Islet precursor cell (in vitro differentiated cells): ENCODE measurements around the gene THBS4.

ENCODE experiments used
- DNase-seq: peaks from one replicate; pipeline ENCODE4 v3.0.0-alpha.2; 2018

THBS4 gene

DNA sequence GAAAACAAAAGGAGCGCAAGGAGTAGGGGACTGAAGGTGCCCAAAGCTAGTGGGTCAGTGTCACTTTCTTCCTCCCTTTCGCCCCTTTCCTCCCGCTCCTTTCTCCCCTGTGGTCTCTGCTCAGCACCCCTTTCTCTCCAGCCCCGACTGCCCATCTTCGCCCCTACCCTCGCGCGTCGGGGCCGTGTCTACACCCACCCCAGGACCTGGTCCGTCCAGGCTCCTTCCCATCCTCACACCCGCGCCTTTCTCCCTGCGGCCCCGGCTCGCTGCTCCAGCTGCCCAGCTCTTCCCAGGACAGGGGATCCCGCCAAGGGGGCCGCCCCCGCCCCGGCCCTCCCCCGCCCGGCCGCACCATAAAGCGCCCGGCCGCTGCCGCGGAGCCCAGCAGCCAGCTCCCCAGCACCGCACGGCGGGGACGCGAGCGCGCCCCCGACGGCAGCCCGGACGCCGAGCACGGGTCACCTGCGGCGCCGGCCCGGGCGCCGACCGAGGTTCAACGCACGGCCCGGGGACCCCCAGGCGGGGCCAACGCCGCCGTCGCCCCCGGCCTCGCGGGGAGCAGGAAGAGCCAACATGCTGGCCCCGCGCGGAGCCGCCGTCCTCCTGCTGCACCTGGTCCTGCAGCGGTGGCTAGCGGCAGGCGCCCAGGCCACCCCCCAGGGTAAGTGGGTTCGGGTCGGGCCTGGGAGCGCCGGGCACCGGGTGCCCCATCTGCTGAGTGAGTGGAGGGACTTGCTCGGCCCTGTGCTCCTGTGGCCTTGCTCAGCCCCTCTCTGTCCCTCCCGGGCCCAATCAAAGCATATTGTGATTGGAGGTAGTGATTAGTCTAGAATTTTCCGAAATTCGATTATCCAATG lies at the start of gene THBS4:
Gene THBS4, plus strand, starts transcription at position 387 of the 860 bp plus-strand sequence. Its CDS starts 190 bp downstream, at position 577.
- DNase-seq: no peak

- DNase-seq: no peak
These were observed 48.9 kb upstream of the THBS4 start for GRCh38 chr5:79986260-79986659.

DNA sequence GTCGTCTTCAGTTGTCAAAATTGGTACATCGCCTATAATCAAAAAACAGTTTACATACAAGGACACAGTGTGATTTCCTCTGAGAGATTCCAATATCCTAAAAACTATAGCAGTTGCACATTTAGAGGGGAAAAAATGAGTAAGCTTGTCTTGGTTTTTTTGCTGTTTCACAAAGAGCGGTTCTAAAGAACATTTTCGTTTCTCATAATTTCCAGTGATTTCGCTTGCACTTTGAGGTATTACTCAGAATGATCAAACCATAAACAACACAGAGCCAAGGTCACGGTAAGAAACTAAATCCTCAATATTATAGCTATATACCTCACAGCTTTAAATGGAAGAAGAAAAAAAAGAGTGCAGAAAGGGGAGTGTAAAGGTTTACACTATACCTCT lies 44.9 kb upstream of the THBS4 start:
- no peak for DNase-seq

DNA sequence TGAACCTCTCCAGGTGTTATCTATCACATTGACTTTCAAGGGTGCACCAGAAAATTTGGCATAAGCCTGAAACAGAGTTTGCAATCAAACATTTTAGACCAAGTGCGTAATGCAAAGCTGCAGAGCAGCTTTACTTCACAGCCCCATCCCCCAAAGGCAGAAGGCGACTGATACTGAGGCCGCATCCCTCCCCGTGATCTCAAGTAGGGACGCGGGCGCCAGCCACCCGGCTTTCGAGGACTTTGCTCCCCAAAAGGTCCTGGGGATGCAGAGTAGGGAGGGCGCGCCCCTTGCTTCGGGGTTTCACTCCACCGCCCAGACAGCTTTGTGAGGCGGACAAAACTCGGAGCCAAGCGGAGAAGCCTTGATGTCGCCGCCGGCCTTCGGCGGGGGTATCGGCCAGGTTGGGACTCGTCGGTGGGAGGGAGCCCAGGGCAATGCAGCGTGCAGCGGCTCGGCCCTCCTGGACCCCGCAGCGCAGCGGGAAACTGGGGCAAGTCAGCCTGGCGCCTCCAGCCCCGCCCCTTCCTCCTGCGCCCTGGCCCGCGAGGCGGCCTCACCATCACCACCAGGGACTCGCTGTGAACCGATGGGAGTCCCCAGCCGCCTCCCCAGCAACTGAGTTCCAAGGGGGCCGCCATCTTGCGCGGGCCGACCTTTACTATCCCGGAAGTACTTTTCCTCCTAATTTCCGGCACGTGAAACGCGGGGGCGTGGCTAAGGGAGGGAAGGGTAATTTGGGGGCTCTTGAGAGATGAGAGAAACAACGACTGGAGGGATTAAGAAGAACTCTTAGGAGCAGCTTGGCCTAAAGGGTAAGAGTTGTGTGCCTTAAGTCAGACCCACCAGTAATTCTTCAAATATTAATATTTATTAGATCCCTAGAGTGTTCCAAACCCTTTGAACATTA lies 44.3 kb upstream of the THBS4 start, which contains the start of gene MTX3:
Gene MTX3, minus strand, starts transcription at position 665 of the 910 bp plus-strand sequence. Its CDS starts 24 bp downstream, at position 641.
- peak; percentile 93 for DNase-seq

GRCh38 chr5:79992891-79993657 lies 42.1 kb upstream of the THBS4 start:
- DNase-seq: no peak

GRCh38 chr5:79999722-80000121 lies 35.4 kb upstream of the THBS4 start:
- no peak for DNase-seq

- no peak for DNase-seq
These were observed 32.5 kb upstream of the THBS4 start for GRCh38 chr5:80002677-80003076.

DNA sequence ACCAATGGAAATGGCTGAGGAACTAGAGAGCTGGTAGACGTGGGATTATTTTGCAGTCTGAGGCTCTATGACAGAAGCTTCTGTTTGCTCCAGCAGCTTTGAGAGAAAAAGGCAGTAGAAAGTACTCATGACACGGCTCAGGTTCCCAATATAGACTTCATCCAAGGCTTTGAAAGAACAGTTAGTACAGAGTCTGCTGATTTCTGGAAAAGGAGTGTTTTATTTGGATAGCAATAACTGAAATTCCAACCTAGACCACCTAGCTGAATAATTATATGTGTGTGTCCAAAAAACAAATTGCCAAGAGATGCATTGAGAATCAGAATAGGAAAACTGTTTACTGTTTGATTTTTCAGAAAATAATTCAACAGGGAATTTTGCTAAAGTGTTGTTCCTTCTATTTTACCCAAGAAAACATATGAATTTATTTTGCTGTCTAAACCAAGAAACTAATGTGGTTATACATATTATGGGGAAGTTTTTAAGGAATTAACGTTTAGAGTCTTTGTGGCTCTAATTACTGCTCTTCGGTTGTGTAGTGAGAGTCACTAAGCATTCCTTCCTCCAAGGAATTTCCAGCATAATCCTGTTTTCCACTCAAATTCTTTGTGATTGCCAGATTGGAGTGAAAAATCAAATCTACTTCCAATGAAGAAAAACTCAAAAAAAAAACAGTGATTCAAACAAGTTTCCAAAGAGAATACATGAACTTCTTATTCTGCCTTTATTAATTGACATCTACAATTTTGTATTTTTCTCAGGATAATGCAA lies 26.0 kb upstream of the THBS4 start:
- DNase-seq: no peak

GRCh38 chr5:80010754-80011392 lies 24.3 kb upstream of the THBS4 start:
- DNase-seq: no peak

GRCh38 chr5:80025069-80025468 lies 10.1 kb upstream of the THBS4 start:
- no peak for DNase-seq

GRCh38 chr5:80026841-80027240 lies 8.3 kb upstream of the THBS4 start:
- no peak for DNase-seq

- no peak for DNase-seq
These were observed 4.0 kb upstream of the THBS4 start for GRCh38 chr5:80031109-80031508.

- no peak for DNase-seq
These were observed 1.6 kb upstream of the THBS4 start for GRCh38 chr5:80033513-80033912.

- no peak for DNase-seq
These were observed 589 bp upstream of the THBS4 start for GRCh38 chr5:80034559-80034958.

- DNase-seq: no peak
These were observed 691 bp downstream of the THBS4 start for GRCh38 chr5:80035839-80036238.

DNA sequence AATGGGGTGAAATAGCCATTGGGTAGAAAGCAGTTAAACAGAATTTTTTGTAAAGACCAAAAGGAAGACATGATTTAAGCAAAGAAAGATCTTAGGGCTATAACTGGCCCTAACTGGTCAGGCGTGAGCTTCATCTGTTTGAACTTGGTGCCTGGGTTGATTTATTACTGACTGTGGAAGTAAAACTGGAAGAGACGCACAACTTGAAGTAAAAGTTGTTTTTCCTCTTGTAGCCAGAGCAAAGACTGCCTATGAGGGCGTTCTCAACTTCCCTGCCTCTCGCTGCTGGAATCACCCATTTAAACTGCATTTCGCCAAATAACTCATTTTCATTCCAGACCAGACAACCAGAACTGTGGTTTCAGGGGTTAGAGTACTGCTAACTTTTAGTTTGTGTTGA lies 1.5 kb downstream of the THBS4 start:
- DNase-seq: no peak

GRCh38 chr5:80037366-80037765 lies 2.2 kb downstream of the THBS4 start:
- DNase-seq: no peak

- no peak for DNase-seq
These were observed 4.5 kb downstream of the THBS4 start for GRCh38 chr5:80039650-80040049.

DNA sequence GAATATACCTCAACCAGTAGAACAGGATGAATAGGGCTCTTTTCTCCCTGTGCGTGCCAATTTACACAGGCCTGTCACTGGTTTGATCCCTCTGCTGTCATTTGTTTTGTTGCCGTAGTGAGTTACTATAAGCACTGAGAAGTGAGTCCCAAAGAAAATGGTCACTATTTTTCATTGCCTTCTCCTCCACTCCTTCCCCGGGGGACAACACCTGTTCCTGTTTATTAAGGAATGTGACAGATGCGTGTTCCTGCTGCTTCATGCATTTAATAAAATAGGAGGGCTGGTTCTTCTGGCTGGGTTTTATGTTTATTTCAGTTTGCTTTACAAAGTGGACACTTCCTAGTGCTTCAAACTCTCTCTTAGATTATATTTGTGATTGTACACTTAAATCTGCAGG lies 6.4 kb downstream of the THBS4 start:
- DNase-seq: no peak

GRCh38 chr5:80042330-80042729 lies 7.2 kb downstream of the THBS4 start:
- DNase-seq: no peak

DNA sequence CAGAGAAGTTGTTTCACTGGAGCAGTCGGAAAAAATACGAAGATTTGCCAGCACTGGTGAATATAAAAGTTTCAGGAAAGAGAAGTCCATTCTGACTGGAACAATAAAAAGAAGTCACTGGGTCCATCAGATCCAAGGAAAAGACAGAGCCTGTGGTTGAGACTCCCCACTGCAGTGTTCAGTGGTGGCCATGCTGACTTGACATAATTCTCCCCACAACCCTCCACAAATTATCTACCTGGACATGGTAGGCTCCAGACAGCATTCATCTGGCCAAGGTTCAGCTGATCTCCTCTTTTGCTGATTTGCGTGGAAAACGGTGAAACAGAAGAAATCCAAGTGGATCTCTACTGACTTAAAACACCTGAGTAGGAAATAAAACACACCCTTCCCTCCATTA lies 8.0 kb downstream of the THBS4 start:
- no peak for DNase-seq
